ENCODE data around the gene PNLIPRP2.

GRCh38 chr10:116689744-116690143, 69.0 kb downstream of the PNLIPRP2 start:
- TF ChIP-seq CTCF (IDR thresholded peaks at IDR 0.05) (no peak), CREB1 (CRISPR knock-in tag; IDR thresholded peaks at IDR 0.05) (no peak), FOXK1 (CRISPR knock-in tag; IDR thresholded peaks at IDR 0.05) (no peak), HMGA2 (CRISPR knock-in tag; IDR thresholded peaks at IDR 0.05) (no peak)
